Hepatocyte (in vitro differentiated cells): ENCODE data around the gene OBP2A. TPM values are rescaled to one million over a fixed set of nuclear protein-coding genes. Genes with fewer than 3 reads are reported as not detected.

ENCODE experiments used
- DNase-seq: peaks from one replicate; pipeline ENCODE4 v3.0.0-alpha.2; 2016; ENCODE audit warnings: low spot score
- H2AFZ ChIP-seq: fragments of 200-600 bp; sonication (generic); 2 replicates; pipeline ENCODE4 v1.6.0; 2016; ENCODE audit warnings: antibody characterized with exemption, mild to moderate bottlenecking
- H3K27ac ChIP-seq: fragments of 200-600 bp; sonication (generic); 2 replicates; pipeline ENCODE4 v1.5.1; 2016; ENCODE audit warnings: mild to moderate bottlenecking
- H3K27me3 ChIP-seq: fragments of 200-600 bp; sonication (generic); 2 replicates; pipeline ENCODE4 v1.6.1; 2016
- H3K36me3 ChIP-seq: fragments of 200-600 bp; sonication (generic); replicated peaks from 2 replicates; pipeline ENCODE4 v1.5.1; 2016; ENCODE audit warnings: low read depth; ENCODE audit not compliant: insufficient read depth
- H3K4me1 ChIP-seq: fragments of 200-600 bp; sonication (generic); 2 replicates; pipeline ENCODE4 v1.5.1; 2016; ENCODE audit warnings: mild to moderate bottlenecking, moderate library complexity; ENCODE audit not compliant: insufficient read depth
- H3K4me2 ChIP-seq: fragments of 200-600 bp; sonication (generic); 2 replicates; pipeline ENCODE4 v1.6.0; 2016
- H3K4me3 ChIP-seq: fragments of 200-600 bp; sonication (generic); 2 replicates; pipeline ENCODE4 v1.5.1; 2016; ENCODE audit warnings: mild to moderate bottlenecking
- H3K79me2 ChIP-seq: fragments of 200-600 bp; sonication (generic); 2 replicates; pipeline ENCODE4 v1.6.0; 2017; ENCODE audit warnings: mild to moderate bottlenecking
- H3K9me2 ChIP-seq: fragments of 200-600 bp; sonication (generic); replicated peaks from 2 replicates; pipeline ENCODE4 v1.6.0; 2017; ENCODE audit warnings: mild to moderate bottlenecking; ENCODE audit not compliant: insufficient read depth
- H3K9me3 ChIP-seq: fragments of 200-600 bp; sonication (generic); 2 replicates; pipeline ENCODE4 v1.5.1; 2016; ENCODE audit warnings: low read depth, mild to moderate bottlenecking
- H4K20me1 ChIP-seq: fragments of 200-600 bp; sonication (generic); 2 replicates; pipeline ENCODE4 v1.6.0; 2016; ENCODE audit warnings: mild to moderate bottlenecking; ENCODE audit not compliant: insufficient read depth, poor library complexity, severe bottlenecking
- CTCF ChIP-seq: fragments of 200-600 bp; sonication (generic); IDR thresholded peaks from 2 replicates; pipeline ENCODE4 v1.5.1; 2016; ENCODE audit warnings: antibody characterized with exemption, mild to moderate bottlenecking; ENCODE audit not compliant: poor library complexity
- EZH2 ChIP-seq: fragments of 200-600 bp; sonication (generic); IDR thresholded peaks from 2 replicates; pipeline ENCODE4 v1.6.1; 2016; ENCODE audit warnings: antibody characterized with exemption, mild to moderate bottlenecking, borderline replicate concordance
- EZH2phosphoT487 ChIP-seq: fragments of 200-600 bp; sonication (generic); IDR thresholded peaks from one replicate; pipeline ENCODE4 v1.6.1; 2018; ENCODE audit warnings: antibody characterized with exemption, mild to moderate bottlenecking, low read depth, moderate library complexity; ENCODE audit not compliant: unreplicated experiment, severe bottlenecking
- WGBS: methylation state at CpG from one replicate; pipeline ENCODE4 v1.1.6; 2016; ENCODE audit warnings: low lambda C conversion rate; ENCODE audit errors: missing lambda C conversion rate; 5-methylcytosine and 5-hydroxymethylcytosine counted together
- polyA plus RNA-seq: library from polyadenylated mRNA; unstranded; fragments of >200 nt; fragmentation: Nextera tagmentation; extraction: Ambion mirVana; gene quantifications from 2 replicates; pipeline ENCODE4 v1.2.1, GENCODE V29; 2016
- total RNA-seq: library from RNA; depleted of rRNA; stranded (reverse); fragments of >200 nt; gene quantifications from 2 replicates; pipeline ENCODE4 v1.2.3, GENCODE V29; 2014

OBP2A gene
- total and polyA plus RNA-seq, 2 experiments from 2014 or later: not detected

GRCh38 chr9:135572233-135572632 lies 26.3 kb downstream of the OBP2A start:
- Histone ChIP-seq H3K9me3 (no peaks in the 10 kb centered on the region), H2AFZ (no peak overlapping the region), H3K36me3 (no peaks in the 10 kb centered on the region), H3K4me2 (no peak overlapping the region), H3K79me2 (no peaks in the 10 kb centered on the region), H3K27me3 (no peaks in the 10 kb centered on the region), H3K4me1 (no peaks in the 10 kb centered on the region), H3K9me2 (no peaks in the 10 kb centered on the region), H4K20me1 (no peaks in the 10 kb centered on the region), H3K27ac (no peak overlapping the region), H3K4me3 (no peak overlapping the region)
- no peak for DNase-seq
- TF ChIP-seq CTCF (no peak), EZH2 (no peak)
- 71% methylated on average over 2 of the region's 2 CpGs for WGBS

GRCh38 chr9:135573124-135573523 lies 27.2 kb downstream of the OBP2A start:
- Histone ChIP-seq H4K20me1 (no peaks in the 10 kb centered on the region), H3K4me2 (no peak overlapping the region), H3K36me3 (no peaks in the 10 kb centered on the region), H3K4me3 (no peak overlapping the region), H2AFZ (no peak overlapping the region), H3K27me3 (no peaks in the 10 kb centered on the region), H3K9me2 (no peaks in the 10 kb centered on the region), H3K79me2 (no peaks in the 10 kb centered on the region), H3K27ac (no peak overlapping the region), H3K9me3 (no peaks in the 10 kb centered on the region), H3K4me1 (no peaks in the 10 kb centered on the region)
- DNase-seq: no peak
- TF ChIP-seq EZH2phosphoT487 (no peak), EZH2 (no peak), CTCF (no peak)
- WGBS: 73% methylated on average over 1 of the region's 1 CpG

GRCh38 chr9:135574331-135574730 lies 28.4 kb downstream of the OBP2A start:
- no peaks in the 10 kb centered on the region for H3K79me2 ChIP-seq
- H3K4me1 ChIP-seq: no peaks in the 10 kb centered on the region
- DNase-seq: no peak
- no peak overlapping the region for H2AFZ ChIP-seq
- no peaks in the 10 kb centered on the region for H3K9me2 ChIP-seq
- H3K36me3 ChIP-seq: no peaks in the 10 kb centered on the region
- no peak overlapping the region for H3K4me2 ChIP-seq
- no peak overlapping the region for H3K27ac ChIP-seq
- H3K9me3 ChIP-seq: no peaks in the 10 kb centered on the region
- no peak for TF ChIP-seq CTCF
- TF ChIP-seq EZH2phosphoT487: no peak
- no peak for TF ChIP-seq EZH2
- 85% methylated on average over 14 of the region's 14 CpGs for WGBS
- no peak overlapping the region for H3K4me3 ChIP-seq
- no peaks in the 10 kb centered on the region for H3K27me3 ChIP-seq
- H4K20me1 ChIP-seq: no peaks in the 10 kb centered on the region

- no peaks in the 10 kb centered on the region for H3K9me3 ChIP-seq
- H3K4me1 ChIP-seq: no peaks in the 10 kb centered on the region
- no peaks in the 10 kb centered on the region for H3K27me3 ChIP-seq
- no peaks in the 10 kb centered on the region for H3K79me2 ChIP-seq
- H3K4me3 ChIP-seq: no peak overlapping the region
- 94% methylated on average over 15 of the region's 15 CpGs for WGBS
- no peaks in the 10 kb centered on the region for H4K20me1 ChIP-seq
- no peak overlapping the region for H3K4me2 ChIP-seq
- no peak overlapping the region for H3K27ac ChIP-seq
- H3K9me2 ChIP-seq: no peaks in the 10 kb centered on the region
- no peak overlapping the region for H2AFZ ChIP-seq
- TF ChIP-seq EZH2phosphoT487 (no peak), CTCF (no peak), EZH2 (no peak)
- no peaks in the 10 kb centered on the region for H3K36me3 ChIP-seq
- no peak for DNase-seq
Measured at GRCh38 chr9:135574943-135575342, 29.0 kb downstream of the OBP2A start.
